Left hindlimb (tissue), 1 donor: Measurements from ENCODE around the gene DEAF1.
A peak's percentile ranks its signal among the peaks of the same experiment; 100 is the strongest.
"Not testable (repeated sequence)": the region's sequence is repeated elsewhere in the genome, so short reads cannot be mapped to it uniquely, and the experiment has no call there.

ENCODE experiments used
- DNase-seq: peaks from one replicate; pipeline ENCODE4 v3.0.0-alpha.2; 2018

Gene DEAF1

DNA sequence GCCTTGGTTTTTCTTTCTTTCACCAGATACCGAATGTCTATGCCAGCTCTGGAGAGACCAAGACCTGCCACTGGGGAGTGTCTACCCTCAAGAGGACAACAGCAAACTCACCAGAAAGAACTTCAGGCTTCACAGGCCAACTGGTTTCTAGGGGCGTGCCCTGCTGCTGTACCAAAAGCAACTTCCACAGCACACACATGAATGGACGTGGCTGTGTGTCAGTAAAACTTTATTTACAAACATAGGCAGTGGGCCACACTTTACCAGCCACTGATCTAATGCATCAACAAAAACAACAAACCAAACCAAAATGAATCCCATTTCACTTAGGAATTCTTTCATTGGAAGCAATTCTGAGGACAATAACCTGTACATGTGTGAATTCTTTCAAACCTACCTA, 16.7 kb downstream of the DEAF1 start:
- DNase-seq = no peak

DNA sequence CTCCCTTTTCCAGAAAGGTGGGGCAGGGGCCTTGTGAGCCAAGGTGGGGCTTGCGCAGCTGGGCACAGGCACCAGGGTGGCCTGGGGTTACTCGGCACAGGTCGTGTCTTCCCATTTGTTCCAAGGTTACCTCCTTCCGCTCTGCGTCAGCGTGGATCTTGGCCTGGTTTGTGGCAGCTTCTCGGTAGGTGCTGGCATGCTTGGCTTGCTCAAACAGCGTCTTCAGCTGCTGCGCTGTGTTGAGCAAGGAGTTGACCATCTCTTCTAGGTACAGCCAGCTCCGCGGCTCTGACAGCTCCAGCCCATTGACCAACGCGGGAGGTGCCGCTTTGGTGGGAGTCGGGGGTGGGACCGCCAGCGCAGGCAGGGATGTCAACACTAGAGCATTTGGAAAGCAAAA, 20.6 kb downstream of the DEAF1 start:
- no peak for DNase-seq

DNA sequence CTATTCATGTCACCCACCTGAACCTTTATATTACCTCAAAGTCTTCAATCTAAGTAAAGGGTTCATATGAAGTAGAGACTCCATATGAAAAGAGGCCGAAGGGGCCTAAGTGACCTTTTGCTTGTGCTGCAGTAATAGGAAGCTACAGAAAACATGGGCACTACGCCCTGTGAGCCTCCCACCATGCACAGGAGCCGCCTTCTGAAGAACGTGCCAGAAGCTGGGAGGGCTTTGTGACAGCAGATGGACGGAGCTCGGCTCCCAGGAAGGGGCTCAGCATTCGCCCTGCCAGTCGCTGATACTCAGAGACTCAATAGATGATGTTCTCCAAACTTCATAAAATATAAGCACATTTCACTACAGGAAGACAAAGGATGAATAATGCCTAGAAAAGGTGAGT, 21.2 kb downstream of the DEAF1 start:
- DNase-seq = no peak

DNA sequence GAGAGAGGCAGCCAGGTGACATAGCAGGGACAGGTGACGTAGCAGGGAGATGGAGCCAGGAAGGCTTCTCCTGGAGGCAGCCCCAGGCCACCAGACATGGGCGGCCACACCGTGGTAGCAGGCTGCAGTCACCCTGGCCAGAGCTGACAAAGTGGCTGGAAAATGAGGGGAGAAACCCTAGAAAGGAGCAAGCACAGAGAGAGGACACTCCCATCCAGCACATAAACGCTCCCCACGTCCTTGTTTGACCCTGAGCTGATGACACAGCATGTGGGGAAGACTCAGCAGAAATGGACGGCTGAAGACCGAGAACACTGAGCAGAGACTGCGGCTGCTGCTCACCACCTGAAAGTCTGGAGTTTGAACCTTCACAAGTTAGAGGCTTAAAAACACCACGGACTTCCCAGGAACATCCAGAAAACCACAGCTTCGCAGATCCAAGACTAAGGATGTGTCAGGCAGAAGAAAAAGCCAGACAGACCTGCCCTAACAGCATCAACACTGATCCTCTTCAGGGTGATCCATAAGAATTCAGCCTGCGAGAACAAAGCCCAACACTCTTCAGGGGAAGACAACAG, 29.2 kb downstream of the DEAF1 start:
- no peak for DNase-seq

DNA sequence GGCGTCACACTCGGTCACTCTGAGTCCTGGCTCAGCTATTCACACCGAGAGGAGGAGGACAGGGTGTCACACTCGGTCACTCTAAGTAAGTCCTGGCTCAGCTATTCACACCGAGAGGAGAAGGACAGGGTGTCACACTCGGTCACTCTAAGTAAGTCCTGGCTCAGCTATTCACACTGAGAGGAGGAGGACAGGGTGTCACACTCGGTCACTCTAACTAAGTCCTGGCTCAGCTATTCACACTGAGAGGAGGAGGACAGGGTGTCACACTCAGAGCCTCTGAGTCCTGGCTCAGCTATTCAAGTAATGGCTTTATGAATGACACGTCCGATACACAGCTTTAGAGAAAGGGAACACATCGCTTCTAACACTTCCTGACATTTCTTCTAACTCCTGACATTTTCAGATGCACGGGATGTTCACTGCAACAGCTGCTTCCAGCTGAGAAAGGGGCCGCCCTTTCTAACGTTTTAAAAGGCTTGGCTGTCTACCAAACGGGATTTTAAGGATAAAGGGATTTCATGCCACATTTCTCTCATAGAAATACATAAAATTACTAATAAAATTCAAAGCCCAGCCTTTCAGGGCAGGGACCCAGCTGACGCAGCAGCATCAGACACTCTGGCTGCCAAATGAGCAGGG, 29.8 kb downstream of the DEAF1 start:
- no peak for DNase-seq

DNA sequence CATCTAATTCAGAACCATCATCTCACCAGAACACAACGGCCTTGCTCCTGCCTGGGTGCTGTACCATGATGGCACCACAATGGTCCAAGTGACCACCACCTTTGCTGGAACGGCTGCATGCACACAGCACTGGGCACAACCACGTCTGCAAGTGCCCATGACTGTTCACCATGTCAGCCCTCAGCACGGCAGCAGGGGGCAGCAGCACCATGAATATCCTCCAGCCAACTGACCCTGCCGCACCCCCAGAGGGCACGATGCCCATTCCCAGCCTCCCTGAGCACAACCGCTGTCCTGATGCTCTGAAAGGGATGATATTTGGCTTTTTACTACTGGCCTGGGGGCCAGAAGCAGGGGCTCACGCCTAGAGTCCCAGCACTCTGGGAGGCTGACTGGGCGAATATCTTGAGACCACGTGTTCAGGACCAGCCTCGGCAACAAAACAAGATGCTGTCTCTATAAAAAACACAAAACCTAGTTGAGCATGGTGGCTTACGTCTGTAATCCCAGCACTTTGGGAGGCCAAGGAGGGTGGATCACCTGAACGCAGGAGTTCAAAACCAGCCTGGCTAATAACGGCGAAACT, 32.2 kb downstream of the DEAF1 start:
- peak; percentile 65 for DNase-seq

DNA sequence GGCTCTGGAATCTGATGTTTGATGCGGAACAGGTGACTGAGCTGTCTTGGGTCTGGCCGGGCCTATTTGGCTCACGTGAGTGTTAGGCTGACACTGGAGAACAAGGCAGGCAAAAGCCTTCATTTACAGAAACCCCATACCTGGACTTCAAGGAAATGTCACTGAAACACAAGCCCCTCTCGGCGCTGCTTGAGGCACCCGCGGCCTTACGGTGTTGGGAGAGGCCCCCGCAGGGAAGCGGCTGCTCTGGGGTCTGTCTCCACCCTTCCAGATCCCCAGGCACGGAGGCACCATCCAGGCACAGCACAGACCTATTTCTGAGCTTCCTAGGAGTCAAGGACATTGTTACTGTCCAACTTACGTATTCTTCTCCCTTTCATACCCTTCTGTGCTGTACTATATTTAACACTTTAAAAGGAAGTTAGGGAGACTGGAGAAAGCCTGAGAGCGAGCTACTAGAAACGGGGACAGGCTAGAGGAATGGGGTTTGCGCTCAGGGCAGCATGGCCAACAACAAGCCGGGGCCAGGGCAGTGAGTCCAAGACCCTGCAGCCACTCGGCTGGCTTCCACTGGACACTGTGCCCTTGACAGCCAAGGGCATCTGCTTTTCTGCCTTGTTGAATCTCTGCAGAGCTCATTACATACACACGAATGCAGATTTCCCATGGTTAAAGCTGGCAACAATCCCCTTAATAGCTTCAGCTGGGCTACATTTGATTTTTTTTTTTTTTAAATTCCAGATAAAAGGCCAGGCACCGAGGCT, 34.2 kb downstream of the DEAF1 start:
- no peak for DNase-seq

DNA sequence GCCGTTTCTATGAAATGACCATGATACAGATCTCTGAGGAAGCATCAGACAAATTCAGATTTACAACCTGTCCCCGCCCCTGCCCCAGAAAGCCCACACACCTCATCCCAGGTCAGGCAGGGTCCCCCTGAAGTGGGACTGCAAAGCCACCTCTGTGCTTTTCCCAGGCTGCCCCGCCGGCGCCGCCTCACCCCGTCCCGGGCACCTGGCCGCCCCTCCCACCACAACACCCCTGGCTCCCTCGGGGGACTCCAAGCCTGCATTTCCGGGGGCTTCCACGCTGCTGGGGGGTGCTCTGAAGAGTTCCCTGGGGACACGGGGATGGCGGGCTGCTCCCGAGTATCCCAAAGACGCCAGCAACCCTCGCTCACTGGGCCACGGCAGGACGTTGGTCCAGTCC, 34.7 kb downstream of the DEAF1 start:
- no peak for DNase-seq

DNA sequence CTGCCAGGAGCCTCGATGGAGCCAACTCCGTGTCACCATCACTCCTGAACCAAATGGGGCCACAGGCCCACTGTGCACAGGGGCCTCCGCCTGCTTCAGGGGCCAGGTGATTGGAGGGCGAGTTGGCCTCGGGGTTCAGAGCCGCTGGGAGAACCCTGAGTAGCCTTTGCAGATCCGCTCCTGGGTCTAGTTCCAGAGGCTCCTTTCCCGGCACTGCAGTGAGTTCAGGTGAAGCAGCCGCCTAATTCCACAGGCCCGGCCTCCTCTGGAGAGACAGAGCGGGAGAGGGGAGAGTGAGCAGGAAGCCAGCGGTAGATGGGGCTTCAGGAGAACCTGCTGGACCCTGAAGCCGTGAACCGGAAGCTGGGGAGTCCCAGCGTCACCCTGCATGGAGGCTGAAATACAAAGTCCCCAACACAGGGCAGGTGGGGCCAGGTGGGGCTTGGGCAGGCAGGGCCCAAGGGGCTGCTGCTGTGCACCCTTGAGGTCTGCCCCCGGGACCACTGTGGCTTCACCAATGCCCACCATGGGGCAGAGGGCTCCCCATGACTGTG, 35.4 kb downstream of the DEAF1 start:
- DNase-seq = no peak

DNA sequence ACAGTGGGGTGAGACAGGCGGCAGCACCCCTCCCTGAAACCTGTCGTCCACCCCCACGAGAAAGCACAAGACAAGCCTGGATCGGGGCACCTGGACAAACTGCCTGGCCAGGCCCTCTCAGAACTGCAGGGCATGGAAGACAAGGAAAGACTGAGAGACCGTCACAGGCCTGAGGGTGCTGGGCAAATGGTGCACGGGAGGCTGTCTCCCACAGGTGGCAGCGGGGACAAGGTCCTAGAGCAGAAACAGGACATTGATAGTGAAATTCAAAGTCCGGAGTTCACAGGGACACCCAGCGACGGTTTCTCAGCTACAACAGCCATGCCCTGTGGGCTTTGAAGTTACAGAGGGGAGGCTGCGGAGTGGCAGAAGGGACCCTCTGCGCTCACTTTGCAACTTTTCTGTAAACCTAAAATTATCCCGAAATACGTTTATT, 37.3 kb downstream of the DEAF1 start:
- DNase-seq = no peak

DNA sequence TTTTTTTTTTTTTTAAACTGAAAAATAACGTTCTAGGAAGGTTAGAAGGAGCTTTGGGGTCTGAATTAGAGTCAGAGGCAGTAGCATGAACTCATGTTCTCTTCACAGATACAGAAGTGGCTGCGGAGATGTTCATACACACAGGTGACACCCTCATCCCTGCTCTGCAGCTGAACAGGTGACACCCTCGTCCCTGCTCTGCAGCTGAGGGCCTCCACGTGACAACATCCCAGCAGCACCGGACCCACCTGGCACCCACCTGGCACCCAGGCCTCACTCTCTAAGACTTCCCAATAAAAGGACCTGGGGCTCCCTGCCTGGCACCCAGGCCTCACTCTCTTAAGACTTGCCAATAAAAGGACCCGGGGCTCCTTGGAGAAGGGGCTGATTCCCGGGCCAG, 38.2 kb downstream of the DEAF1 start:
- DNase-seq = no peak

DNA sequence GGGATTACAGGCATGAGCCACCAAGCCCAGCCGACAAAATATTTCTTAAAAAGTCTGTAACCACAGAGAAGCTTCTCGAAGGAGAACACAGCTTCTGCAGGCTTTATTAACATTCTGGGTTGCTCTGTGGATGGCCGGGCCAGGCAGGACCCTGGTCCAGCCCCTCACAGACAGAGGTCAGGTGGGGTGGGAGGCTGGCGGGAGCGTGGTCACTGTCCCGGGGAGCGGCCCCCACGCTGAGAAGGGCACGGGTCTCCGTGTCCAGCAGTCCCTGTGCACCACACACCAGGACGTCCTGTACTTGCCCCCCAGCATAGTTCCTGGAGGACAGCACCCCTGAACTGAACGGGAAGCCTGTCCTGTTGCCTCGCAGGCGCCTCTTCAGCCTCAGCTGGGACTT, 38.6 kb downstream of the DEAF1 start:
- no peak for DNase-seq

DNA sequence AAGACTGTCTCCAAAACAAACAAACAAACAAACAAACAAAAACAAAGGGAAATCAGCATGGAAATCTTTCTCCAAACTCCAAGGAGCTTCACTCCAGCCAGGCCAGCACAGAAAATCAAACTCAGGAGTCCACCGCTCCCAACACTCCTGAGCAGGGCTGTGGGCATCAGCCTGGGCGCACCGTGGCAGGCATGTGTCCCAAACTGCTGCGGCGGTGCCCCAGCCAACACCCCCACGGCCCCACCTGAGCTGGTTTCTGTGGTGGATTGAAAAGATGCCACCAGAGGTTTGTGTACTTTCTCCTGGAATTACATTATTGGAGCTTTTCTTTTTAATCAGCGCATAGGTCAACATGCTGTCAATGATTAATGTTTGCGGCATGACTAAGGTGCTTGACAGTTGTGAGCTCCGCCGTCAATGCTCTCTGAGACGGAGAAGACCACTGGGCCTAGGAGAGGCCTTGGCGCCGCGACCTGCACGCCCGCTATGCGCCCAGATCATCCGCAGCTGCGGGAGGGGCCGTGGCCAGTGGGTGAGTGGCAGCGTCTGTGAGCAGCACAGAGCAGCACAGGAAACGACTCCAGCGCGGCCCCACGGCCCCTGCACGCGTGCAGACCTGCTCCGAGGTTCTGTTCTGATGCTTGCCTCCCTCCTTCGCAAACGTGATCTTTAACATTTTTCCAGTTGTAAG, 39.8 kb downstream of the DEAF1 start:
- no peak for DNase-seq

DNA sequence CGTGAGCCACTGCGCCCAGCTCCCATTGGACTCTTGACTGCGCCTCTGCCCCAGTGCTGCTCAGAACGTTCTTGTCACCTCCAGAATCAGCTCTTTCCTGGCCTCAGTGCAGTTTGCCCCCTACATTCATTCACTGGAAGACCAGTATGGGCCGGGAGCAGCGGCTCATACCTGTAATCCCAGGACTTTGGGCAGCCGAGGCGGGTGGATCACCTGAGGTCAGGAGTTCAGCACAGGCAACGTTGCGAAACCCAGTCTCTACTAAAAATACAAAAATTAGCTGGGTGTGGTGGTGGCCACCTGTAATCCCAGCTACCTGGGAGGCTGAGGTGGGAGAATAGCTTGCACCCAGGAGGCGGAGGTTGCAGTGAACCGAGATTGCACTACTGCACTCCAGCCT, 40.6 kb downstream of the DEAF1 start:
- not testable (repeated sequence) for DNase-seq

DNA sequence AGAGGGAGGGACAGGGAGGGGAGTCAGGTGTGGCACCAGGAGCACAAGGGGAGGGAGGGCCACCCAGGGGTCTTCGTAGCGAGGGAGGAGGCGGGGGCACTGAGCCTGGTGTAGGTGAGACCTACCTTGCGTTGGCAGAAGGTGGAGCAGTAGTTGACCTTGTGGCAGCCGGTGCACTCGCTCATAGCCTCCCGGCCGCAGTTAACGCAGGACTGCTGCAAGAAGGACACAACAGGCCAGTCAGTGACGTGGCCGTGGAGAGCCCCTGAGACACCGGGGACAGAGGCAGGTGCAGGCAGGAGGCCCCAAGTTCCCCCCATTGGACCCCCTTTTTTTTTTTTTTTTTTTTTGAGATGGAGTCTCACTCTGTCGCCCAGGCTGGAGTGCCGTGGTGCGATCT, 41.2 kb downstream of the DEAF1 start:
- DNase-seq = no peak

DNA sequence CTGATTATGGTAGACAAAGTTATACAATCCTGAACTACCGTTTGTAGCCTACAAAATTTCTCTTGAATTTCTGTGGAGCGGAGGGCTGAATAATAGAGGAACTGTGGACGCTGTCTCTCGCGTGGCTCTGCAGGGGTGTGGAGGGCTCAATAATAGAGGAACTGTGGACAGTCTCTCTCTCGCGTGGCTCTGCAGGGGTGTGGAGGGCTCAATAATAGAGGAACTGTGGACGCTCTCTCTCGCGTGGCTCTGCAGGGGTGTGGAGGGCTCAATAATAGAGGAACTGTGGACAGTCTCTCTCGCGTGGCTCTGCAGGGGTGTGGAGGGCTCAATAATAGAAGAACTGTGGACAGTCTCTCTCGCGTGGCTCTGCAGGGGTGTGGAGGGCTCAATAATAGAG, 41.9 kb downstream of the DEAF1 start:
- DNase-seq = not testable (repeated sequence)

DNA sequence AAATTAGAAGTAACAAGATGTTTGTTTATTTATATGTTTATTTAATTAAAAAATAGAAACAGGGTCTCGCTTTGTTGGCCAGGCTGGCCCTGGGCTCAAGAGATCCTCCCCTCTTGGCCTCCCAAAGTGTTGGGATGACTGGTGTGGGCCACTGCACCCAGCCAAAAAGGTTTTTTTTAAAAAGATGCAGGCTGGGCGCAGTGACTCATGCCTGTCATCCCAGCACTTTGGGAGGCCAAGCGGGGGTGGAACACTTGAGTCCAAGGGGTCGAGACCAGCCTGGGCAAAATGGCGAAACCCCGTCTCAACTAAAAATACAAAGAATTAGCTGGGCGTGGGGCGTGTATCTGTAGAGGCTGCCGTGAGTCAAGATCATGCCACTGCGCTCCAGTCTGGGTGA, 44.5 kb downstream of the DEAF1 start:
- DNase-seq = no peak

DNA sequence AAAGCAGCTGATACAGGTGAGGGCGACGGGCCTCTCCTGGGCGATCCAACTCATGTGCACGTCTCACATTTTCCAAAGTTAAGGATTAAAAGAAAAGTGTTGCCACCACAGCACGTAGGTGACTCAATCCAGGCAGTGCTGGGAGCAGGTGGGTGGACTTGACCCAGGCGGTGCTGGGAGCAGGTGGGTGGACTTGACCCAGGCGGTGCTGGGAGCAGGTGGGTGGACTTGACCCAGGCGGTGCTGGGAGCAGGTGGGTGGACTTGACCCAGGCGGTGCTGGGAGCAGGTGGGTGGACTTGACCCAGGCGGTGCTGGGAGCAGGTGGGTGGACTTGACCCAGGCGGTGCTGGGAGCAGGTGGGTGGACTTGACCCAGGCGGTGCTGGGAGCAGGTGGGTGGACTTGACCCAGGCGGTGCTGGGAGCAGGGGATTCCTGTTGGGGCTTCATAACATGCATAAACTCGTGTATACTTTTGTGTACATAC, 47.3 kb downstream of the DEAF1 start:
- DNase-seq = not testable (repeated sequence)

DNA sequence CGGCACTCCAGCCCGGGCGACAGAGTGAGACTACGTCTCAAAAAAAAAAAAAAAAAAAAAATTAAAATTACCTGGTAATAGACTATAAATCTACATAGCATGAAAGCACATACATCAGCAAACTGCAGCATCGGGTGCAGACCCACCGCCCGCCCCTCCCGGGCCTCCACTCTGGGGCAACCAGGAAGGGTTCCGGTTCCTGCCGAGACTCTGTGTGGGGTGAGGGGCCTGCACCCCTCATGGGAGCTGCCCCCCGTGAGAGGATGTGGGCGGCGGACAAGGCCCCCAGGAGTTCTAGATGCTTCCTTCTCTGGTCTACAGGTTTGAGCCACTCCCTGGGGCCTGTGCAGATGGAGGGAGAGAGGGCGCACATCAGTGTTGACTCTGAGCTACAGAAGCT, 48.8 kb downstream of the DEAF1 start:
- no peak for DNase-seq

DNA sequence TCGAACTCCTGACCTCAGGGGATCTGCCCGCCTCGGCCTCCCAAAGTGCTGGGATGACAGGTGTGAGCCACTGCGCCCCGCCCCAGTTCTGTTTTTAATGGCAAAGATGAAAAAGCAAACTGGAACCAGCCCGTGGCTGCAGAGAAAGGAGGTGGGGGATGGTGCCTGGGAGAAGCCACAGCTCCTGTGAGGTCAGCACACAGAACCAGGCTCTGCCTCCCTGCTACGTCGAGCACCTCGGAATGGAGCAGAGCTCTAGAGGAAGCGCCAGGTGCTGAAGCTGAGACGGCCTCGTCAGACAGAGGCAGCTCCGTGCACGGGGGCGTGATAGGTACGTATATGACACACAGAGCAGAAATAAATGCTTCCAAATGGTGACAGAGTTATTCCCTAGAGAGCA, 49.5 kb downstream of the DEAF1 start:
- no peak for DNase-seq

DNA sequence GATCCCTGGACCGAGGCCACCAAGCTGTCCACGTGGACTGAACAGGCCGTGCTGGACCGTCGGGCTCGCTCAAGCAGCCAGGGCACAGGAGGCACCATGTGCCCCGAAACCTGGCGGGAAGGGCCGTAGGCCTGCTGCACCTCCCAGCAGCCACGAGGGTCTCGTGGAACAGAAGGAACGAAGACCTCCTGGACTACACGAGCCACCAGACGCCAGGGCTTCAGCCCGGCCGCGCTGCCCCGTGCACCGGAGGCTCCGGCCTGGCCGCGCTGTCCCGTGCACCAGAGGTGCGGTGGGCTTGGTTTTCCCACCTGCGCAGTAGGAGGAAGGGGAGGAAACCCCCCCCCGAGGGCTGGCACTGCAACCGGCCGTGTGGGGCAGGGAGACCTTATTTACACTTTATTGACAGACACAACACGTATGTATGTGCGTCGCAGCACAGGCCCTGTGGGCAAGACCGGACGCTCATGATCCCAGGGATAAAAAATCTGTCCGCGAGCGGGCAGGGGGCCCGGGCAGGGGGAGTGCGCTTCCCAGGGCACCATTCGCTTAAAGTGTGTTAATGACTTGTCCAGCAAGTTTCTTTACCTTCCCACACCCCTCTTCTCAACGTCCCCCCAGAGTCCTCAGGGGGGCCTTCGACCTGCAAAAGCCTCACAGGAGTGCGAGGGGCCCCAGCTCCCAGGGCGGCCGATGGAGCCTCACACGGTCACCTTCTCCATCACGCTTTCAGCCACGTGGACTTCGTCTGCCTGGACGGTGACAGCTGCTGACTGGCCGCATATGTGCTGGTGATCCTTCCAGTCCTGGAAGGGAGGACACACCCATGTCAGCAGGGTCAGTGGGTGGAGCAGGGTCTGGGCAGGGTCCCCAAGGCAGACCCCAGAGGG, 50.9 kb downstream of the DEAF1 start:
- DNase-seq = no peak

DNA sequence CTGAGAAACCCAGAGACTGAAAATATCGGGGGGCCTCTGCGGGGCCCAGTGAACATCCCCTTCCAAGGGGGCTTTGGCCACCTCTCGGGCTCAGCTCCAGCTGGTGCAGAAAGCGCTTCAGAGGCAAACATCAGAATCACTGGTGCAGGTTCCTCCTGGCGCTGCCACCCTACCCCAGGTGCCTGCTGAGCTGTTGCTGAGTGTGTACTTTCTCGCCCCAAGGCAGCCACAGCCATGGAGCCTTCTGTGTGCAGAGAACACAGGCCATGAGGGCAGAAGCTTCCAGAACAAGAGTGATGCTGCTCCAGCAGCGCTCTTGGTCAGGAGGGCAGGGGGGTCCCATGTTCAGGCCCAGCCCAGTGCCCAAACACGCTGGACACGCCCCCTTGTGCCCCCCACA, 51.7 kb downstream of the DEAF1 start:
- DNase-seq = no peak
